Inferior parietal cortex (tissue), 1 donor: ENCODE data around the gene ZNF664.
"Not testable (repeated sequence)": the region's sequence is repeated elsewhere in the genome, so short reads cannot be mapped to it uniquely, and the experiment has no call there.

Experiments used
- DNase-seq: peaks from one replicate; pipeline ENCODE4 v3.0.0-alpha.2; 2016; ENCODE audit errors: extremely low spot score

Gene ZNF664

GRCh38 chr12:123941624-123942237, 31.3 kb upstream of the ZNF664 start:
- DNase-seq, result no peak

- DNase-seq, result peak; percentile 44
Measured at GRCh38 chr12:123942238-123942653, 30.8 kb upstream of the ZNF664 start.

GRCh38 chr12:123942911-123943648, 29.9 kb upstream of the ZNF664 start:
- no peak for DNase-seq

- no peak for DNase-seq
Measured at GRCh38 chr12:123943816-123944215, 29.2 kb upstream of the ZNF664 start.

- DNase-seq, result no peak
Measured at GRCh38 chr12:123944696-123945095, 28.3 kb upstream of the ZNF664 start.

GRCh38 chr12:123945287-123946151, 27.5 kb upstream of the ZNF664 start:
- DNase-seq, result no peak

- no peak for DNase-seq
Measured at GRCh38 chr12:123946152-123946515, 26.9 kb upstream of the ZNF664 start.

- DNase-seq, result not testable (repeated sequence)
Measured at GRCh38 chr12:123946516-123947505, 26.2 kb upstream of the ZNF664 start.

- not testable (repeated sequence) for DNase-seq
Measured at GRCh38 chr12:123947531-123947930, 25.5 kb upstream of the ZNF664 start.

- no peak for DNase-seq
Measured at GRCh38 chr12:123948401-123948795, 24.6 kb upstream of the ZNF664 start.

GRCh38 chr12:123948796-123949769, 23.9 kb upstream of the ZNF664 start:
- no peak for DNase-seq

GRCh38 chr12:123949770-123950165, 23.2 kb upstream of the ZNF664 start:
- DNase-seq, result no peak

- no peak for DNase-seq
Measured at GRCh38 chr12:123950476-123951349, 22.3 kb upstream of the ZNF664 start.

GRCh38 chr12:123951467-123951866, 21.5 kb upstream of the ZNF664 start:
- DNase-seq, result no peak

GRCh38 chr12:123952037-123952436, 21.0 kb upstream of the ZNF664 start:
- DNase-seq, result no peak

GRCh38 chr12:123954647-123955350, 18.2 kb upstream of the ZNF664 start:
- no peak for DNase-seq

GRCh38 chr12:123956249-123956648, 16.8 kb upstream of the ZNF664 start:
- DNase-seq, result no peak

- DNase-seq, result no peak
Measured at GRCh38 chr12:123957196-123957595, 15.8 kb upstream of the ZNF664 start.
